ENCODE measurements around the gene F11R.

- TF ChIP-seq POLR2A (IDR thresholded peaks at IDR 0.05) (no peak), CTCF (IDR thresholded peaks at IDR 0.05 in 4 of 5, conservative IDR thresholded peaks at IDR 0.05 in 1 of 5) (no peak)
Observed at GRCh38 chr1:160975026-160975425, 45.9 kb downstream of the F11R start.
